Myocyte (in vitro differentiated cells): ENCODE measurements around the gene CDK2AP2. TPM values are rescaled to one million over a fixed set of nuclear protein-coding genes. Genes with fewer than 3 reads are reported as not detected.
A peak's percentile ranks its signal among the peaks of the same experiment; 100 is the strongest.
"Not testable (repeated sequence)": the region's sequence is repeated elsewhere in the genome, so short reads cannot be mapped to it uniquely, and the experiment has no call there.

Source experiments
- DNase-seq: peaks from one replicate; pipeline ENCODE4 v3.0.0-alpha.2; 2012; ENCODE audit warnings: low read depth
- microRNA-seq: library from miRNA; unstranded; fragments of <30 nt; microRNA quantifications from one replicate; pipeline ENCODE4, GENCODE V29; 2016
- total RNA-seq: library from RNA; depleted of rRNA; stranded (reverse); fragments of >200 nt; gene quantifications from 2 replicates; pipeline ENCODE4 v1.2.3, GENCODE V29; 2014

Gene CDK2AP2
- total RNA-seq, 1 donor from 2014 or later, result 48.4 TPM

DNA sequence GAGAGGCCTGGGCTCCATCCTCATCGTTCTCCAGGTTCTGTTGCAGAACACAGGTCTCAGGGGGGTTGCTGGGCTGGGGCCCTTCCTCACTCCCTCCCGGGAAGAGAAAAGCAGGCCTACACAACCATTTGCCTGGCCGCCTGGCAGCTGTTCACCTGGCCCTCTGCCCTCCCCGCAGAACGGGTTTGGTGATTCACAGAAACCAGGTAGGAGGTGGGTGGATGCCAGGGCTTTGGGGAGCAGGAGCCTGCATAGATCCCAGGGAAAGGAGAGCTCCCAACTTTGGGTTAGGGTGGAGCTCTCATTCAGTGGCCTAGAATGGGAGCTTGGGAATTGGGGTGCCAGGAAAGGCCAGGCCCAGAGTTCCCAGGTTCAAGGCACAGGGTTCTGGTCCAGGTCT lies 39.9 kb downstream of the CDK2AP2 start:
- DNase-seq, result peak; percentile 38

GRCh38 chr11:67466962-67467771 lies 40.8 kb downstream of the CDK2AP2 start:
- DNase-seq, result no peak

- no peak for DNase-seq
Measured at GRCh38 chr11:67466367-67466766, 41.6 kb downstream of the CDK2AP2 start.

- not testable (repeated sequence) for DNase-seq
Measured at GRCh38 chr11:67465530-67465929, 42.4 kb downstream of the CDK2AP2 start.

DNA sequence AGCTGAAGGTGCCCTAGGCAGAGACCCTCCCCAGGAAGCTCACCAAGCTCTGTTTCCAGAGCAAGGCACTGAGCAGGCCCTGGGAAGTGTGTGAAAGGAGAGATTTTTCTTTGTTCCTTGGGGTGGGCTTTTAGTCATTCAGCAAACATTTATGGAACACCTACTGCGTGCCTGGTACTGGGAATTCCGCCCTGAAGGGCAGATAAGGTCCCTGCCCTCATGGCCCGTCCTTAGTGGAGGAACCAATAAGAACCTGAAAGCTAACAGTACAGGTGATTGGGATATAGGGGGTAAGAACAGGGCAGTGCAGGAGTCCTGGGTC lies 42.8 kb downstream of the CDK2AP2 start:
- no peak for DNase-seq

DNA sequence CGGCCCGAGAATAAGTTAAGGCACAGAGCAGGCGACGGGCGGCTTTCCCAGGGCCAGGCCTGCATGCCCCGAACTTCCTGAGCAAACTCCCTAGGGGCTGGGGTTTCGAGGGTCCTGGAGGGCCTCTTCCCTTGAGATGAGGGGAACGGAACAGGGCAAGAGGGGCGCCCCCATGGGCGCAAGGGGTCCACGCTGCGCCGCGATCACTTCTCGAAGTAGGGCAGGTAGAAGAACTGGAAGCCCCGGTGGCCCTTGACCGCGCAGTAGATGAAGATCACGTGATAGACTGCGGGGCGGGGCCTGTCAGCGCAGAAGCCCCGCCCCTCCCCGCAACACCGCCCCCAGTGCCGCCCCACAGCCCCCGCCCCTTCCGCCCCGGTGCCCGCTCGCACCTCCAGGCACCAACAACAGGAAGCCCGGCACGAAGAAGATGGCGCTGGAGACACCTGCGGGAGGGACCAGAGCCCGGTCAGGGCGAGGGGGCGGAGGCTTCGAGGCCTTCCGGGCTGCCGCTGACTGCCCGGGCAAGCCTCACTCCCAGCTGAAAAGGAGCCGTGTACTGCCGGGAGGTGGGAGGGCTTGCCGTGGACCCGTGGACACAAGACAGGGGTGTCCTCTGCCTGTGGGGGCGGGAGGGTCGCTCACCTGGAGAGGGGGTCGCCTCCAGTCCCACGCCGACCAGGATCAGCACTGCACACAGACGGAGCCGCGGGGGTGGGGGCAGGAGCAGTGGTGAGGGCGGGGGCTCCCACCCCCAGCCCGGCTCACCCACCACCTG lies 43.4 kb downstream of the CDK2AP2 start:
- DNase-seq, result peak; percentile 77

GRCh38 chr11:67463680-67464410 lies 44.1 kb downstream of the CDK2AP2 start:
- DNase-seq, result peak; percentile 69

GRCh38 chr11:67463186-67463585 lies 44.8 kb downstream of the CDK2AP2 start:
- no peak for DNase-seq

DNA sequence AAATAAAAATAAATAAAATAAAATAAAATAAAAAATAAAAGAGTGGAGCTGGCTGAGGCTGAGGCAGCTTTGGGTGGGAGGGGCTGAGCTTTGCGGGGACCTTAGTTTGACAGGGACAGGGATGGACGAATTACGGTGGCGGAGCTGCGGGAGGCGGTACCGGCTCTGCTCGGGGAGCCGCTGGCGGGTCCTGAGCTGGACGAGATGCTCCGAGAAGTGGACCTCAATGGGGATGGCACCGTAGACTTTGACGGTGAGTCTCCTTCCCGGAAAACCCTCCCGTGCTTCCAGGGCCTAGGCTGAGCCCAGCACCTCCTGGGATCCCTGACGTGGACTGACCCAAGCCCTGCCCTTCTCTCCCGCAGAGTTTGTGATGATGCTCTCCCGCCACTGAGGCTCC lies 49.7 kb downstream of the CDK2AP2 start:
- no peak for DNase-seq

- DNase-seq, result no peak
Measured at GRCh38 chr11:67457453-67457852, 50.5 kb downstream of the CDK2AP2 start.

Small RNA genes within 50 kb of the gene (microRNA-seq; reads per million reads assigned to microRNA genes)
- gene MIR6752, result not detected

Other genes starting within 250 kb of the CDK2AP2 start
- gene GRK2, start 241.7 kb downstream of the CDK2AP2 start, total RNA-seq, result 101 TPM in 2 replicates
- gene ANKRD13D, start 218.9 kb downstream of the CDK2AP2 start, total RNA-seq, result 18.6 and 24.5 TPM in 2 replicates
- 17.7 and 18.3 TPM in 2 replicates for gene SSH3, start 204.6 kb downstream of the CDK2AP2 start, total RNA-seq
- gene POLD4, start 154.6 kb downstream of the CDK2AP2 start, total RNA-seq, result 105 and 115 TPM in 2 replicates
- gene CLCF1, start 134.6 kb downstream of the CDK2AP2 start, total RNA-seq, result 3.3 and 6.8 TPM in 2 replicates
- gene RAD9A, start 116.2 kb downstream of the CDK2AP2 start, total RNA-seq, result 5.5 and 8.1 TPM in 2 replicates
- 229 and 241 TPM in 2 replicates for gene PPP1CA, start 106.3 kb downstream of the CDK2AP2 start, total RNA-seq
- gene TBC1D10C, start 104.1 kb downstream of the CDK2AP2 start, total RNA-seq, result not detected in 2 replicates
- 49.7 and 83.0 TPM in 2 replicates for gene CARNS1, start 92.5 kb downstream of the CDK2AP2 start, total RNA-seq
- 53.3 and 77.4 TPM in 2 replicates for gene RPS6KB2, start 79.7 kb downstream of the CDK2AP2 start, total RNA-seq
- 0.88 and 0.94 TPM in 2 replicates for gene PTPRCAP, start 70.5 kb downstream of the CDK2AP2 start, total RNA-seq
- gene CORO1B, start 64.7 kb downstream of the CDK2AP2 start, total RNA-seq, result 64.5 and 66.9 TPM in 2 replicates
- not detected in 2 replicates for gene GPR152, start 55.4 kb downstream of the CDK2AP2 start, total RNA-seq
- 1.7 and 4.9 TPM in 2 replicates for gene CABP4, start 52.8 kb downstream of the CDK2AP2 start, total RNA-seq
- 62.2 and 144 TPM in 2 replicates for gene TMEM134, start 38.9 kb downstream of the CDK2AP2 start, total RNA-seq
- gene AIP, start 25.1 kb downstream of the CDK2AP2 start, total RNA-seq, result 47.9 and 56.4 TPM in 2 replicates
- gene PITPNM1, start 2.8 kb downstream of the CDK2AP2 start, total RNA-seq, result 24.8 and 34.6 TPM in 2 replicates
- not detected in 2 replicates for gene CABP2, start 15.3 kb upstream of the CDK2AP2 start, total RNA-seq
- 152 and 246 TPM in 2 replicates for gene GSTP1, start 75.7 kb upstream of the CDK2AP2 start, total RNA-seq
- gene NDUFV1, start 98.8 kb upstream of the CDK2AP2 start, total RNA-seq, result 195 and 214 TPM in 2 replicates
- gene NUDT8, start 121.8 kb upstream of the CDK2AP2 start, total RNA-seq, result 2.3 and 5.9 TPM in 2 replicates
- not detected in 2 replicates for gene TBX10, start 131.6 kb upstream of the CDK2AP2 start, total RNA-seq
- gene ACY3, start 142.6 kb upstream of the CDK2AP2 start, total RNA-seq, result 0.27 TPM in 1 of 2 replicates, not detected in the other
- gene ALDH3B2, start 166.5 kb upstream of the CDK2AP2 start, total RNA-seq, result not detected in 2 replicates